Measurements from ENCODE around the gene NFIA.

The NFIA gene

DNA sequence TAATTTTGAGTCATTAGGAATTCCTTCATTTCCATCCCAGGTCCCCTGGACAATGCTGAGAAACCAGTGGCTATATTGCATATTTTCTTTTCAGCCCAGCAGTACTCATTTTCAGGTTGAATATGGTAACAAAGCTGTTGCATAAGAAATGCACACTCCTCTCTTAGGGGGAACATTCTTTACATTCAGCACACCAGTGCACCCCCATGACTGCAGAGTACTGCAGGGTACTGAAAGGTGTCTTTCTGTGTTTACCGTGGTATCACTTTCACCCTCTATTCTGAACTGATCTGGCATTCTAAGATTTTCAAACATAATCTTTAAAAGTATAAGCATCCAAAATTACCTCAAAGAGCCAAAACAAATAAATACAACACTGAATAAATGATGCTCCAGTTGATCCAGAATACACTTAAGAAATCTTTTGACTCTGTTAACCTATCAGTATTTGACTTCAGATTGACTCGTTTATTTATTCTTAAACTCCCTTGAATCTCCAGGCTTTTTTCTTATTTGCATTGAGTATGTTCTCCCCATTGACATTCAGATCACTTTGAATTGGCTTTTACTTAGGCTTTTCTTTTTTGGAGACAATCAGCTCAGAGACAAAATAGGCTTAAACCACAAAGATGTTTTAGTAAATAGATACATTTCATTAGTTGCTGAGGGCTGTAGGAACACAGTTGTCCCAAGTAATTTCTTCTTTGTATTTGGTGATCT lies 213.6 kb downstream of the NFIA start:
- Histone ChIP-seq H3K4me3 (no peak overlapping the region), H3K27ac (no peak overlapping the region)
- no peak for DNase-seq (ENCODE audit: low spot score)
- TF ChIP-seq, protein P1, sequence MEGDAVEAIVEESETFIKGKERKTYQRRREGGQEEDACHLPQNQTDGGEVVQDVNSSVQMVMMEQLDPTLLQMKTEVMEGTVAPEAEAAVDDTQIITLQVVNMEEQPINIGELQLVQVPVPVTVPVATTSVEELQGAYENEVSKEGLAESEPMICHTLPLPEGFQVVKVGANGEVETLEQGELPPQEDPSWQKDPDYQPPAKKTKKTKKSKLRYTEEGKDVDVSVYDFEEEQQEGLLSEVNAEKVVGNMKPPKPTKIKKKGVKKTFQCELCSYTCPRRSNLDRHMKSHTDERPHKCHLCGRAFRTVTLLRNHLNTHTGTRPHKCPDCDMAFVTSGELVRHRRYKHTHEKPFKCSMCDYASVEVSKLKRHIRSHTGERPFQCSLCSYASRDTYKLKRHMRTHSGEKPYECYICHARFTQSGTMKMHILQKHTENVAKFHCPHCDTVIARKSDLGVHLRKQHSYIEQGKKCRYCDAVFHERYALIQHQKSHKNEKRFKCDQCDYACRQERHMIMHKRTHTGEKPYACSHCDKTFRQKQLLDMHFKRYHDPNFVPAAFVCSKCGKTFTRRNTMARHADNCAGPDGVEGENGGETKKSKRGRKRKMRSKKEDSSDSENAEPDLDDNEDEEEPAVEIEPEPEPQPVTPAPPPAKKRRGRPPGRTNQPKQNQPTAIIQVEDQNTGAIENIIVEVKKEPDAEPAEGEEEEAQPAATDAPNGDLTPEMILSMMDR (IDR thresholded peaks at IDR 0.05): no peak

DNA sequence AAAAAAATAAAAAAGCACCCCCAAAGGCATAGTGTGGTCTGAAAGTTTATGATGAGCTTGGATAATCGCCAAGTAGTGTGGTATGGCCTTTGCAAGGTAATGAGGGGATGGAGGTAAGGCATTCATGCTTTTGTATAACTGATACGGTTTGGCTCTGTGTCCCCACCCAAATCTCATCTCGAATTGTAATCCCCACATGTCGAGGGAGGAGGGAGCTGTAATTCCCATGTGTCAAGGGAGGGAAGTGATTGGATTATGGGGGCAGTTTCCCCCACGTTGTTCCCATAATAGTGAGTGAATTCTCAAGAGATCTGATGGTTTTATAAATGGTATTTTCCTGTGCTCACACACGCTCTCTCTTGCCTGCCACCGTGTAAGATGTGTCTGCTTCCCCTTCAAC lies 215.5 kb downstream of the NFIA start:
- no peak overlapping the region for H3K27ac ChIP-seq
- no peak for DNase-seq (ENCODE audit: low spot score)
- TF ChIP-seq, protein P1 (IDR thresholded peaks at IDR 0.05): no peak
- no peak overlapping the region for H3K4me3 ChIP-seq

DNA sequence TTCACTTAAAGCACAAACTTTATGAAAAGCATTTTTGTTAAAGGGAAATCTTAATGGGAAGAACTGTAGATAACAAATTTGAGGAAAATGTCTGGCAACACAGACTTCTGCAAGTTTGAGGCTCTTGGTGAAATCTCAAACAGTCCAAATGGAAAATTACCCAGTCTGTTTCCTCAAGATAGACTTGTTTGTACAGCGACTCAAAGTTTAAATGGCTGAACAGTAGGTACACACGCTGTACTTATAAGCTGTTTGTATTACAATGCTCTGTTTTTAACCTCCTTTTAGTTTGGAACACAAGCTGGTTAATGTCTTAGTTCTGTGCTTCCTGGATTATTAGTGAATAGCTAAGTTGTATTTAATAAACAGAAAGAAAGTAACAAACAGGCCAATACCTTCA lies 217.1 kb downstream of the NFIA start:
- H3K27ac ChIP-seq: peak overlapping the region; percentile 31 to 76
- peak overlapping the region; percentile 33 for H3K4me3 ChIP-seq
- no peak for DNase-seq (ENCODE audit: low spot score)
- TF ChIP-seq, protein P1 (IDR thresholded peaks at IDR 0.05): no peak

DNA sequence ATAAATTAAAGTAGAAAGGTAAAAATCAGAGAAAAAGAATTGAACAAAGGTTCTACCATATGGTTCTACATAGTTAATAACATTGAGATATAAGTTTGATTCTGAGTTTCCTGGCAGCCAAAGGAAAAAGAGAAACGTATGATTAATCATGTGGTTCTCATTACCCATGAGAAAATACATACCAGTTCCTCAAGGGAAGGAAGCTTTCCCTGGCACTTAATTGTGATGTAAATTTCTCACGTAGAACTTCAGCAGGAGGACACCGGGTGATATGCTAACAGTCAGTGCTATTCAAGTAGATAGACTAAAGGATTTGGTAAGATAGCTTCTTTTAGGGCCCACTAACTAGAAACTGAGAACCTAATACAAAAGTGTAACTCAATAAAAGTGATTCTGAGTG lies 218.5 kb downstream of the NFIA start:
- TF ChIP-seq, protein P1 (IDR thresholded peaks at IDR 0.05): no peak
- Histone ChIP-seq H3K27ac (no peak overlapping the region), H3K4me3 (no peak overlapping the region)
- no peak for DNase-seq (ENCODE audit: low spot score)

DNA sequence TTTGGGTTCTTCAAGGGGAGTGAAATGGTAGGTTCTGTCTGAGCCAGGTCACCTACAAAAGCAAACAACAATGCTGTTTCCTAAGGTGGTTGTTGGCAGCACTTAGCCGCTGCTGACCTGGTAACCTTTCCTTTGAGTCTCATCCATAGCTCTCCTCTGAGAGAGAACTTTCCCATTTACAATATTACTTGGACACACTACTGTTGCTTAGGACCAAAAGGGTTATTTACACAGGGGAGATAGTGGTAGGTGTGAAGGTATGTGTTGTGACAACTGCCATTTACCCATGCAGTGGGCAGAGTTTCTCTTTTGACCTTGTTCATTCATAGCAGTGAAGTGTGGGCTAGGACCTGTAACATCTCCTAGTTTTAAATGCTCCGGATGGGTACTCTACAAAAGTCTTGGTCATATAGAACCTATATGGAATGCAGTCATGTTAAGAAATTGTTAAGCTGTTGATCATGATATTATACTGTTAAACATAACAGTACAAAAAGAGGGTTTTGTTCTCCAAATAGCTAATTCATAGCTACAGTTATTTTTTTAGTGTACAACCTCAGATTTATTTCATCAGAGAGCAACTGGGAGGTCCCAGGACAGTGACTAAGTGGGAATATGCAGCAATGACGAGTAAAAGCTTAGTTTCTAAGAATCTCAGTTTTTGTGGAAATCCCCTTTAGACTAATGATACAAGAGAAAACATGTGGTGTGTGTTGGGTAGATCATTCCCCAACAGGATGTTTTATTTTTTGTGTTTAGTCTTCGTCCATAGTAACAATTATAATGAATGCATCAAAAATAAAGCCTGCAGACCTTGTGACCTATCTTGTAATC lies 219.7 kb downstream of the NFIA start:
- H3K27ac ChIP-seq: peak overlapping the region in 1 of 2 donors; percentile 28
- TF ChIP-seq, protein P1 (IDR thresholded peaks at IDR 0.05): no peak
- DNase-seq (ENCODE audit: low spot score): no peak
- H3K4me3 ChIP-seq: no peak overlapping the region

DNA sequence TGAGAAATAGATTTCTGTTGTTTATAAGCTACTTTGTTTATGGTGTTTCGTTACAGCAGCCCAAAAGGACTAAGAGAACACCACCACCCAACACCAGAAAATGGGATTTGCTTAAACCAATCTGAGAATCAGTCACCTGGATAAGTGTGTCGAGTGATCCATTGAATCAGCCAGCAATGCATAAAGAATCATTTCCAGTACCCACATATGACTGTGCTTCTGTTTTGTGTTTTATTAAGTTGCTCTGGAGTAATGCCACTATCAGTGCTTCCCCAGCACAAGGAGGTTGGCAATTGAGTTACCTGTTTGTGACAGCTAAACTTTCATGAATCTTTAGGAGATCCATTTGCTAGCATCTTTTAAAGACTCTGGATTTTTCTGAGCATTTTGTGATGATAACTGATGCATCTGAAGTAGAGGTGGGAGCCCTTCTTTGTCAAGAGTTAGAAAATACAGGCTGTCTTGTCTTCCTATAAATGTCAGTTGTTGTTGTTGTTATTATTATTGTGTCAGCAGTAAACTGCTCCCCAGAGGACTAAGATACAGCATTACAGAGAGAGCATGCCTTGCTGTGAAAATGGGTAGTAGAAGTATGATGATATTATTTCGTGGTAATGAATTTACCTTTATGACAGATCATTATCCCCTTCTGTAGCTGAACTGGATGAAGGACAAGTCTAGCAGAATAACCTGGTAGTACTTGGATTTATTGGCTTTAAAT lies 225.2 kb downstream of the NFIA start:
- TF ChIP-seq, protein P1 (IDR thresholded peaks at IDR 0.05): no peak
- H3K27ac ChIP-seq: no peak overlapping the region
- no peak overlapping the region for H3K4me3 ChIP-seq
- DNase-seq (ENCODE audit: low spot score): no peak

All from coronary artery (tissue), 2 donors.